ENCODE data around the gene SERPINA3. TPM values are rescaled to one million over a fixed set of nuclear protein-coding genes. Genes with fewer than 3 reads are reported as not detected.

SERPINA3 gene
- total and polyA plus RNA-seq, 2 donors (not counting 1 experiment from before 2014, with no cell fraction given) = 0.47 to 0.50 TPM

- no peaks in the 10 kb centered on the region for H3K79me2 ChIP-seq (ENCODE audit: control insufficient read depth, insufficient read depth, low read length)
- no peaks in the 10 kb centered on the region for H3K4me1 ChIP-seq (ENCODE audit: control insufficient read depth, extremely low read depth, insufficient read depth, low read length)
- H3K27ac ChIP-seq (ENCODE audit: insufficient read depth, low read length) = no peak overlapping the region
- H3K36me3 ChIP-seq (ENCODE audit: control insufficient read depth, insufficient read depth, low read length) = no peaks in the 10 kb centered on the region
- no peak overlapping the region for H3K4me3 ChIP-seq (replicated peaks in 1 of 4; ENCODE audit: control extremely low read depth in 1 of 4, insufficient read depth in 1 of 4, low read depth in 3 of 4, low read length in 4 of 4)
- no peak for DNase-seq (ENCODE audit: low read depth in 2 of 2)
- no peaks in the 10 kb centered on the region for H3K27me3 ChIP-seq (ENCODE audit: control insufficient read depth, insufficient read depth, low read length)
- no peaks in the 10 kb centered on the region for H4K20me1 ChIP-seq (ENCODE audit: control insufficient read depth, extremely low read depth, insufficient read depth, low read length)
- no peak overlapping the region for H2AFZ ChIP-seq (ENCODE audit: low read length)
- H3K4me2 ChIP-seq (ENCODE audit: extremely low read depth, insufficient read depth, low read length) = no peak overlapping the region
- no peak overlapping the region for H3K9ac ChIP-seq (ENCODE audit: insufficient read depth, low read length)
- H3K9me3 ChIP-seq (ENCODE audit: control insufficient read depth, insufficient read depth, low read depth, low read length) = no peaks in the 10 kb centered on the region
- TF ChIP-seq EZH2 (IDR thresholded peaks at IDR 0.05; ENCODE audit: low read length, missing control alignments) = no peak
- TF ChIP-seq, protein P1, sequence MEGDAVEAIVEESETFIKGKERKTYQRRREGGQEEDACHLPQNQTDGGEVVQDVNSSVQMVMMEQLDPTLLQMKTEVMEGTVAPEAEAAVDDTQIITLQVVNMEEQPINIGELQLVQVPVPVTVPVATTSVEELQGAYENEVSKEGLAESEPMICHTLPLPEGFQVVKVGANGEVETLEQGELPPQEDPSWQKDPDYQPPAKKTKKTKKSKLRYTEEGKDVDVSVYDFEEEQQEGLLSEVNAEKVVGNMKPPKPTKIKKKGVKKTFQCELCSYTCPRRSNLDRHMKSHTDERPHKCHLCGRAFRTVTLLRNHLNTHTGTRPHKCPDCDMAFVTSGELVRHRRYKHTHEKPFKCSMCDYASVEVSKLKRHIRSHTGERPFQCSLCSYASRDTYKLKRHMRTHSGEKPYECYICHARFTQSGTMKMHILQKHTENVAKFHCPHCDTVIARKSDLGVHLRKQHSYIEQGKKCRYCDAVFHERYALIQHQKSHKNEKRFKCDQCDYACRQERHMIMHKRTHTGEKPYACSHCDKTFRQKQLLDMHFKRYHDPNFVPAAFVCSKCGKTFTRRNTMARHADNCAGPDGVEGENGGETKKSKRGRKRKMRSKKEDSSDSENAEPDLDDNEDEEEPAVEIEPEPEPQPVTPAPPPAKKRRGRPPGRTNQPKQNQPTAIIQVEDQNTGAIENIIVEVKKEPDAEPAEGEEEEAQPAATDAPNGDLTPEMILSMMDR (conservative IDR thresholded peaks at IDR 0.05 in 1 of 2, IDR thresholded peaks at IDR 0.05 in 1 of 2; ENCODE audit: low read depth in 1 of 2, low read length in 2 of 2) = no peak
These were observed 48.2 kb downstream of the SERPINA3 start for GRCh38 chr14:94660306-94660946.

DNA sequence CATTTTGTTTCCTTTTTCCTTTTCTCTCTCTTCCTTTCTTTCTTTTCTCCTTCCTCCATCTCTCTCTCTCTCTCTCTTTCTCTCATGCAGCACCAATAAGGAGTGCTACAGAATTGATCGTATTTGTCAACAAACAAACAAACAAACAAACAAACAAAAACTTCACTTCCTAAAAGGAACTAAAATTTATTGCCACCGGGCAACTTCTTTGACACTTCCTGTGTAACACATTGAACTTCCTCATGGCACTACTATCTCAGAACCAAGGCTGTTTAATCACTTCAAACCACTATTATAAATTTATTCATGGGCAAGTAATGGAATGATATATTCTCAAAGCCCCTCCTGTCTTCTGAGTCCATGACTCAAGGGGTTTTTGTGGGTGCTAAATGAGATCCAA is 51.3 kb downstream of the SERPINA3 start:
- H3K4me1 ChIP-seq (ENCODE audit: control insufficient read depth, extremely low read depth, insufficient read depth, low read length) = no peaks in the 10 kb centered on the region
- no peak for DNase-seq (ENCODE audit: low read depth in 2 of 2)
- H3K9ac ChIP-seq (ENCODE audit: insufficient read depth, low read length) = no peak overlapping the region
- H2AFZ ChIP-seq (ENCODE audit: low read length) = no peak overlapping the region
- TF ChIP-seq EZH2 (IDR thresholded peaks at IDR 0.05; ENCODE audit: low read length, missing control alignments) = no peak
- TF ChIP-seq, protein P1 (conservative IDR thresholded peaks at IDR 0.05 in 1 of 2, IDR thresholded peaks at IDR 0.05 in 1 of 2; ENCODE audit: low read depth in 1 of 2, low read length in 2 of 2) = no peak
- no peak overlapping the region for H3K4me2 ChIP-seq (ENCODE audit: extremely low read depth, insufficient read depth, low read length)
- no peak overlapping the region for H3K4me3 ChIP-seq (replicated peaks in 1 of 4; ENCODE audit: control extremely low read depth in 1 of 4, insufficient read depth in 1 of 4, low read depth in 3 of 4, low read length in 4 of 4)
- no peaks in the 10 kb centered on the region for H3K27me3 ChIP-seq (ENCODE audit: control insufficient read depth, insufficient read depth, low read length)
- H3K79me2 ChIP-seq (ENCODE audit: control insufficient read depth, insufficient read depth, low read length) = no peaks in the 10 kb centered on the region
- H3K36me3 ChIP-seq (ENCODE audit: control insufficient read depth, insufficient read depth, low read length) = no peaks in the 10 kb centered on the region
- no peaks in the 10 kb centered on the region for H4K20me1 ChIP-seq (ENCODE audit: control insufficient read depth, extremely low read depth, insufficient read depth, low read length)
- H3K27ac ChIP-seq (ENCODE audit: insufficient read depth, low read length) = no peak overlapping the region
- H3K9me3 ChIP-seq (ENCODE audit: control insufficient read depth, insufficient read depth, low read depth, low read length) = no peaks in the 10 kb centered on the region

- Histone ChIP-seq H3K27ac (ENCODE audit: insufficient read depth, low read length) (no peak overlapping the region), H3K36me3 (ENCODE audit: control insufficient read depth, insufficient read depth, low read length) (no peaks in the 10 kb centered on the region), H3K79me2 (ENCODE audit: control insufficient read depth, insufficient read depth, low read length) (no peaks in the 10 kb centered on the region), H3K9me3 (ENCODE audit: control insufficient read depth, insufficient read depth, low read depth, low read length) (no peaks in the 10 kb centered on the region), H3K9ac (ENCODE audit: insufficient read depth, low read length) (no peak overlapping the region), H3K4me2 (ENCODE audit: extremely low read depth, insufficient read depth, low read length) (no peak overlapping the region), H3K4me1 (ENCODE audit: control insufficient read depth, extremely low read depth, insufficient read depth, low read length) (no peaks in the 10 kb centered on the region), H3K27me3 (ENCODE audit: control insufficient read depth, insufficient read depth, low read length) (no peaks in the 10 kb centered on the region), H4K20me1 (ENCODE audit: control insufficient read depth, extremely low read depth, insufficient read depth, low read length) (no peaks in the 10 kb centered on the region), H3K4me3 (replicated peaks in 1 of 4; ENCODE audit: control extremely low read depth in 1 of 4, insufficient read depth in 1 of 4, low read depth in 3 of 4, low read length in 4 of 4) (no peak overlapping the region), H2AFZ (ENCODE audit: low read length) (no peak overlapping the region)
- TF ChIP-seq, protein P1 (conservative IDR thresholded peaks at IDR 0.05 in 1 of 2, IDR thresholded peaks at IDR 0.05 in 1 of 2; ENCODE audit: low read depth in 1 of 2, low read length in 2 of 2) = no peak
- TF ChIP-seq EZH2 (IDR thresholded peaks at IDR 0.05; ENCODE audit: low read length, missing control alignments) = no peak
- DNase-seq (ENCODE audit: low read depth in 2 of 2) = no peak
These were observed 51.9 kb downstream of the SERPINA3 start for GRCh38 chr14:94663965-94664704.
